ENCODE measurements around the gene TRAF3IP3. TPM values are rescaled to one million over a fixed set of nuclear protein-coding genes. Genes with fewer than 3 reads are reported as not detected.

Gene TRAF3IP3
- total RNA-seq, 1 experiment from 2014 or later, result not detected

DNA sequence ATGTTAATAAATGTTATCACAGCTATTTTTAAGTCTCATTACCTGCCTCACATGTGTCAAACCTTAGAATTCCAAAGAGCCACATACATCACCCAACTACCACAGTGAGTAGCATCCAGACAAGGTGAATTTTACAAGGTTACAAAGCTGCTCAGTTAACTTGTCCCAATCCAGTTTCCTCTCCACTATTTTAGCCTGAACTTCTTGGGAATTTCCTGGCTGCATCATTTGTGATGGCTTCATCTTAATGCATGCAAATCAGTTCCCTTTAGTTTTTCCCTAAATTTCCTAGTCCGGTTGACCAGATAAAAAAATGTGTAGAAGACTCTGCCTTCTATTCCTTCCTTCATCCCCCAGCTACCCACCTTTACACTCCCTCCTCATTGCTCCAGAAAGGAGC is 597 bp upstream of the TRAF3IP3 start:
- no peak overlapping the region for H3K27ac ChIP-seq (ENCODE audit: insufficient read length, low read depth, low read length)
- TF ChIP-seq, protein P1, sequence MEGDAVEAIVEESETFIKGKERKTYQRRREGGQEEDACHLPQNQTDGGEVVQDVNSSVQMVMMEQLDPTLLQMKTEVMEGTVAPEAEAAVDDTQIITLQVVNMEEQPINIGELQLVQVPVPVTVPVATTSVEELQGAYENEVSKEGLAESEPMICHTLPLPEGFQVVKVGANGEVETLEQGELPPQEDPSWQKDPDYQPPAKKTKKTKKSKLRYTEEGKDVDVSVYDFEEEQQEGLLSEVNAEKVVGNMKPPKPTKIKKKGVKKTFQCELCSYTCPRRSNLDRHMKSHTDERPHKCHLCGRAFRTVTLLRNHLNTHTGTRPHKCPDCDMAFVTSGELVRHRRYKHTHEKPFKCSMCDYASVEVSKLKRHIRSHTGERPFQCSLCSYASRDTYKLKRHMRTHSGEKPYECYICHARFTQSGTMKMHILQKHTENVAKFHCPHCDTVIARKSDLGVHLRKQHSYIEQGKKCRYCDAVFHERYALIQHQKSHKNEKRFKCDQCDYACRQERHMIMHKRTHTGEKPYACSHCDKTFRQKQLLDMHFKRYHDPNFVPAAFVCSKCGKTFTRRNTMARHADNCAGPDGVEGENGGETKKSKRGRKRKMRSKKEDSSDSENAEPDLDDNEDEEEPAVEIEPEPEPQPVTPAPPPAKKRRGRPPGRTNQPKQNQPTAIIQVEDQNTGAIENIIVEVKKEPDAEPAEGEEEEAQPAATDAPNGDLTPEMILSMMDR (conservative IDR thresholded peaks at IDR 0.05), result no peak
- no peak overlapping the region for H2AK5ac ChIP-seq (ENCODE audit: insufficient read length, low read length)
- H3K4me1 Mint-ChIP-seq, result no peaks in the 10 kb centered on the region
- H2AFZ ChIP-seq (ENCODE audit: low read length), result no peak overlapping the region
- H4K8ac ChIP-seq (replicated peaks; ENCODE audit: insufficient read length, low read depth, low read length), result no peak overlapping the region
- H3K27ac Mint-ChIP-seq, result no peak overlapping the region
- H3K36me3 Mint-ChIP-seq (ENCODE audit: insufficient read depth in 1 of 3, low read depth in 3 of 3), result no peaks in the 10 kb centered on the region
- no peak overlapping the region for H3K23ac ChIP-seq (ENCODE audit: insufficient read length, low read depth, low read length)
- no CpG with 5 or more reads among the region's 1 CpG for WGBS (ENCODE audit: extremely low coverage, insufficient read length, low lambda C conversion rate)
- H3K4me2 ChIP-seq (ENCODE audit: insufficient read depth, insufficient read length, low read length), result no peak overlapping the region
- no peaks in the 10 kb centered on the region for H3K27me3 ChIP-seq (ENCODE audit: insufficient read depth, low read length)
- H3K79me2 ChIP-seq (ENCODE audit: insufficient read depth, low read length), result no peaks in the 10 kb centered on the region
- H3K4ac ChIP-seq (ENCODE audit: low read depth, low read length), result no peak overlapping the region
- H3K9me3 ChIP-seq (ENCODE audit: control insufficient read depth, low read depth, low read length), result no peaks in the 10 kb centered on the region
- H3K4me1 ChIP-seq (ENCODE audit: insufficient read depth, low read length), result no peaks in the 10 kb centered on the region
- no peak overlapping the region for H3K18ac ChIP-seq (ENCODE audit: insufficient read length, low read depth, low read length)
- H4K5ac ChIP-seq (ENCODE audit: insufficient read length, low read depth, low read length), result no peak overlapping the region
- no peaks in the 10 kb centered on the region for H4K20me1 ChIP-seq (ENCODE audit: control insufficient read depth, insufficient read depth, insufficient read length)
- H3K9me3 Mint-ChIP-seq, result no peaks in the 10 kb centered on the region
- no peak overlapping the region for H4K91ac ChIP-seq (ENCODE audit: insufficient read length, low read depth, low read length)
- H2BK20ac ChIP-seq (ENCODE audit: low read depth, low read length, poor library complexity, severe bottlenecking), result no peak overlapping the region
- no peaks in the 10 kb centered on the region for H3K79me1 ChIP-seq (ENCODE audit: insufficient read depth, low read depth, low read length, poor library complexity, severe bottlenecking)
- no peak overlapping the region for H3K56ac ChIP-seq (ENCODE audit: insufficient read length, low read depth, low read length)
- H2BK15ac ChIP-seq (ENCODE audit: low read depth, low read length), result no peak overlapping the region
- no peak overlapping the region for H2BK12ac ChIP-seq (ENCODE audit: insufficient read length, low read depth, low read length)
- no peak for DNase-seq
- no peak overlapping the region for H3K4me3 Mint-ChIP-seq
- H3K27me3 Mint-ChIP-seq (ENCODE audit: low read depth), result peaks cover 36% of the 10 kb centered on the region
- no peak overlapping the region for H2BK120ac ChIP-seq (ENCODE audit: low read depth, low read length, poor library complexity, severe bottlenecking)
- no peak overlapping the region for H3K14ac ChIP-seq (ENCODE audit: insufficient read depth, low read length)
- H3K23me2 ChIP-seq (ENCODE audit: insufficient read length, low read depth, low read length, poor library complexity, severe bottlenecking), result no peaks in the 10 kb centered on the region
- no peak overlapping the region for H3T11ph ChIP-seq (ENCODE audit: low read length)
- no peak overlapping the region for H3K9ac ChIP-seq (ENCODE audit: extremely low read depth, insufficient read length, low read length)
- H2BK5ac ChIP-seq (ENCODE audit: insufficient read length, low read length), result no peak overlapping the region
